Endothelial cell of umbilical vein (primary cell): Measurements from ENCODE around the gene EMP2.

ENCODE experiments used
- CTCF ChIP-seq, 2 donors: IDR thresholded peaks; 1 replicate in 1 of 2; 2 replicates in 1 of 2; pipeline ENCODE4 v1.5.1; 2011; ENCODE audit warnings: low read length in 2 of 2, mild to moderate bottlenecking in 2 of 2, moderate library complexity in 2 of 2, control low read depth in 1 of 2, inconsistent platforms in 1 of 2, low read depth in 1 of 2; ENCODE audit not compliant: insufficient read depth in 1 of 2; ENCODE audit errors: extremely low read depth in 1 of 2
- EZH2 ChIP-seq: IDR thresholded peaks from 2 replicates; pipeline ENCODE4 v1.6.1; 2012; ENCODE audit warnings: borderline replicate concordance, low read depth, mild to moderate bottlenecking, moderate library complexity, low read length, inconsistent platforms; ENCODE audit not compliant: severe bottlenecking
- POLR2AphosphoS5 ChIP-seq: IDR thresholded peaks from 2 replicates; pipeline ENCODE4 v1.6.1; 2012; ENCODE audit warnings: low read depth, mild to moderate bottlenecking, control low read depth, low read length, moderate library complexity; ENCODE audit not compliant: insufficient read depth
- TF ChIP-seq, protein P1 (sequence below): IDR thresholded peaks from 2 replicates; pipeline ENCODE4 v1.6.1; 2011; ENCODE audit not compliant: insufficient read depth, insufficient read length

- TF ChIP-seq, protein P1, sequence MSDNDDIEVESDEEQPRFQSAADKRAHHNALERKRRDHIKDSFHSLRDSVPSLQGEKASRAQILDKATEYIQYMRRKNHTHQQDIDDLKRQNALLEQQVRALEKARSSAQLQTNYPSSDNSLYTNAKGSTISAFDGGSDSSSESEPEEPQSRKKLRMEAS = no peak
- TF ChIP-seq EZH2 (no peak), CTCF (IDR thresholded peaks at IDR 0.05; ENCODE audit: extremely low read depth in 1 of 2, insufficient read depth in 1 of 2, low read depth in 1 of 2, low read length in 2 of 2) (no peak), POLR2AphosphoS5 (no peak)
Observed at GRCh38 chr16:10557750-10558149, 22.6 kb downstream of the EMP2 start.
